SK-N-SH (cell line): ENCODE data around the gene SF3A1. TPM values are rescaled to one million over a fixed set of nuclear protein-coding genes. Genes with fewer than 3 reads are reported as not detected.

Experiments
- CTCF ChIA-PET: fragments of 300-600, 350-600 bp; formaldehyde crosslinking; extraction: SDS; loops from one replicate; lab custom pipeline; 2021; lab: Yijun Ruan, JAX
- POLR2A ChIA-PET: fragments of 350-600 bp; sonication (Branson Sonifier 250); formaldehyde crosslinking; extraction: SDS; loops from one replicate; lab custom pipeline; 2020; ENCODE audit warnings: antibody characterized with exemption, inconsistent platforms; lab: Yijun Ruan, JAX
- DNase-seq: peaks from one replicate; pipeline ENCODE4 v3.0.0; 2012
- H2AFZ ChIP-seq: fragments of 200-600 bp; sonication (generic); 2 replicates; pipeline ENCODE4 v1.8.1; 2016; ENCODE audit warnings: antibody characterized with exemption, mild to moderate bottlenecking, low read depth
- H3F3A ChIP-seq: fragments of 200-600 bp; sonication (generic); replicated peaks from 2 replicates; pipeline ENCODE3; 2016; ENCODE audit warnings: antibody characterized with exemption, mild to moderate bottlenecking; ENCODE audit not compliant: insufficient read depth
- H3K27ac ChIP-seq, 2 experiments: fragments of 200-500 bp in 1 of 2; fragments of 200-600 bp in 1 of 2; sonication (Bioruptor generic) in 1 of 2; sonication (generic), shearing (Covaris generic) in 1 of 2; 2 replicates each; pipeline versions ENCODE4 v1.5.1 to v1.6.1; 2014 to 2016; ENCODE audit warnings: low read depth in 2 of 2, inconsistent platforms in 1 of 2, low read length in 1 of 2, mild to moderate bottlenecking in 1 of 2, mixed read lengths in 1 of 2
- H3K27me3 ChIP-seq: fragments of 200-600 bp; sonication (generic), shearing (Covaris generic); 2 replicates; pipeline ENCODE4 v1.6.1; 2016; ENCODE audit warnings: mixed run types; ENCODE audit not compliant: insufficient read depth
- H3K36me3 ChIP-seq, 2 experiments: fragments of 200-500 bp in 1 of 2; fragments of 200-600 bp in 1 of 2; sonication (Bioruptor generic) in 1 of 2; sonication (generic) in 1 of 2; replicated peaks in 1 of 2; 2 replicates each; pipeline versions ENCODE3 to v1.5.1; 2014 to 2016; ENCODE audit warnings: low read length in 1 of 2, mild to moderate bottlenecking in 1 of 2; ENCODE audit not compliant: insufficient read depth in 2 of 2, control insufficient read depth in 1 of 2
- H3K4me1 ChIP-seq, 2 experiments: fragments of 200-500 bp in 1 of 2; fragments of 200-600 bp in 1 of 2; sonication (Bioruptor generic) in 1 of 2; sonication (generic), shearing (Covaris generic) in 1 of 2; 2 replicates each; pipeline versions ENCODE4 v1.5.1 to v1.6.1; 2014 to 2016; ENCODE audit warnings: low read depth in 1 of 2, low read length in 1 of 2, mixed run types in 1 of 2; ENCODE audit not compliant: insufficient read depth in 2 of 2, control insufficient read depth in 1 of 2
- H3K4me2 ChIP-seq: fragments of 200-600 bp; sonication (generic), shearing (Covaris generic); 2 replicates; pipeline ENCODE4 v1.6.1; 2017; ENCODE audit warnings: mixed run types
- H3K4me3 ChIP-seq, 2 experiments: fragments of 200-500 bp in 1 of 2; fragments of 200-600 bp in 1 of 2; sonication (Bioruptor generic) in 1 of 2; sonication (generic), shearing (Covaris generic) in 1 of 2; 2 replicates each; pipeline versions ENCODE4 v1.5.1 to v1.8.1; 2014 to 2016; ENCODE audit warnings: low read depth in 2 of 2, inconsistent platforms in 1 of 2, low read length in 1 of 2, mild to moderate bottlenecking in 1 of 2, mixed read lengths in 1 of 2, moderate library complexity in 1 of 2
- H3K79me2 ChIP-seq: fragments of 200-600 bp; sonication (generic); 2 replicates; pipeline ENCODE4 v1.8.1; 2017; ENCODE audit warnings: mild to moderate bottlenecking; ENCODE audit not compliant: insufficient read depth
- H3K9ac ChIP-seq: fragments of 200-600 bp; sonication (generic); 2 replicates; pipeline ENCODE4 v1.6.1; 2017; ENCODE audit warnings: mixed run types
- H3K9me2 ChIP-seq: fragments of 200-600 bp; sonication (generic); 2 replicates; pipeline ENCODE4 v1.6.1; 2017; ENCODE audit warnings: mixed run types
- H3K9me3 ChIP-seq: fragments of 200-600 bp; sonication (generic); 2 replicates; pipeline ENCODE4 v1.6.1; 2017; ENCODE audit warnings: mixed run types, mild to moderate bottlenecking, moderate library complexity
- H4K20me1 ChIP-seq: fragments of 200-600 bp; sonication (generic); 2 replicates; pipeline ENCODE4 v1.6.1; 2017; ENCODE audit warnings: mild to moderate bottlenecking, mixed run types; ENCODE audit not compliant: insufficient read depth
- EZH2phosphoT487 ChIP-seq: fragments of 200-600 bp; sonication (generic); IDR thresholded peaks from 2 replicates; pipeline ENCODE4 v1.6.1; 2017; ENCODE audit warnings: low read depth, mixed run types, mild to moderate bottlenecking, antibody characterized with exemption, moderate library complexity, borderline replicate concordance
- FOXJ3 ChIP-seq: sonication (generic); formaldehyde crosslinking; IDR thresholded peaks from 2 replicates; pipeline ENCODE4 v1.5.1; 2020; ENCODE audit warnings: mild to moderate bottlenecking, missing genetic modification reagents
- GABPA ChIP-seq: IDR thresholded peaks from 2 replicates; pipeline ENCODE4 v1.4.0; 2012; ENCODE audit warnings: low read depth, mild to moderate bottlenecking
- GATA2 ChIP-seq: sonication (generic); formaldehyde crosslinking; IDR thresholded peaks from 2 replicates; pipeline ENCODE4 v1.5.0; 2020; ENCODE audit warnings: mild to moderate bottlenecking, missing genetic modification reagents
- JUND ChIP-seq: IDR thresholded peaks from 2 replicates; pipeline ENCODE4 v1.4.0; 2012
- MXI1 ChIP-seq: IDR thresholded peaks from 2 replicates; pipeline ENCODE4 v1.6.1; 2012; ENCODE audit warnings: mild to moderate bottlenecking, low read depth, low read length, improper control_type of control experiment
- POLR2AphosphoS5 ChIP-seq: IDR thresholded peaks from 2 replicates; pipeline ENCODE4 v1.6.1; 2012; ENCODE audit warnings: low read depth, low read length
- RCOR1 ChIP-seq: fragments of 150-350 bp; IDR thresholded peaks from 2 replicates; pipeline ENCODE4 v1.6.1; 2017; ENCODE audit warnings: antibody characterized with exemption, low read length
- REST ChIP-seq: IDR thresholded peaks from 2 replicates; pipeline ENCODE4 v1.6.1; 2012; ENCODE audit warnings: mild to moderate bottlenecking, low read depth, low read length, moderate library complexity
- TEAD4 ChIP-seq: IDR thresholded peaks from 2 replicates; pipeline ENCODE4 v1.4.0; 2012; ENCODE audit warnings: mild to moderate bottlenecking, borderline replicate concordance; ENCODE audit not compliant: insufficient read depth
- USF2 ChIP-seq: fragments of 150-350 bp; IDR thresholded peaks from 2 replicates; pipeline ENCODE4 v1.6.1; 2017; ENCODE audit warnings: antibody characterized with exemption, low read length, low read depth, borderline replicate concordance
- WGBS: methylation state at CpG from one replicate; pipeline ENCODE4 v1.1.6; 2017; ENCODE audit warnings: low lambda C conversion rate; 5-methylcytosine and 5-hydroxymethylcytosine counted together
- polyA plus RNA-seq, 3 experiments: library from polyadenylated mRNA; depleted of rRNA; stranded (reverse); fragments of >200 nt; gene quantifications; 2 replicates each; pipeline ENCODE4 v1.2.3, GENCODE V29; 2012

Gene SF3A1
- polyA plus RNA-seq, 1 of the 3 experiments (the other 2 are of a cell fraction): 75.2 TPM

DNA sequence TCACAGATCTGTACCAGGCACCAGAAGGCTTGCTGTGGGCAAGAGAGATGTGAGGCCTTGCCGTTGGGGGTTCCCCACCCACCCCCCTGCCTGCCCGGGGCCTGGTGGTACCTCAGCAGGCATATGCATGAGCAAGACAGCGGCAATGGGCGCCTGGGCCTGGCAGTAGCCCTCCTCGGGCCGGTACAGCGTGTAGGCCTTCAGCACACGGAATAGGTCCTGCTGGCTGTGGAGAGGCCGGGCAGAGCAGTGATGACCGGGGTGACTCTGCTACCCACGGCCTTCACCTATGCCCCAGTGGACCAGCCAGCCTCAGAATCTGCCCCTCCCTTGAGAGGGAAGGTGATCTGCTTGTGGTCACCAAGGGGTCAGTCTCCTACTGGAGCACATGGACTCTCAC is 61.9 kb downstream of the SF3A1 start (continued):
- no peak for TF ChIP-seq REST

- Histone ChIP-seq H3K27ac (no peak overlapping the region), H3F3A (peaks cover 8% of the 10 kb centered on the region), H3K4me2 (no peak overlapping the region), H3K9me3 (no peaks in the 10 kb centered on the region), H3K4me3 (no peak overlapping the region), H3K4me1 (peaks cover 16 to 19% of the 10 kb centered on the region in 2 experiments; a peak in 2 of 4 replicates), H3K9me2 (no peaks in the 10 kb centered on the region), H3K79me2 (no peaks in the 10 kb centered on the region), H3K9ac (no peak overlapping the region), H3K27me3 (no peaks in the 10 kb centered on the region), H3K36me3 (peaks cover 0 to 53% of the 10 kb centered on the region in 2 experiments), H2AFZ (no peak overlapping the region), H4K20me1 (no peaks in the 10 kb centered on the region)
- WGBS: 89% methylated on average over 8 of the region's 9 CpGs
- DNase-seq: no peak
- POLR2A ChIA-PET: interaction anchor here (1.8 kb wide), 1 partner anchor 63 kb away, joined by 6 read pairs; the partner anchor contains the start of genes CCDC157 and SF3A1
- TF ChIP-seq GABPA (no peak), FOXJ3 (CRISPR knock-in tag) (no peak), GATA2 (CRISPR knock-in tag) (no peak), POLR2AphosphoS5 (no peak), RCOR1 (no peak), TEAD4 (no peak), JUND (no peak), MXI1 (no peak), USF2 (no peak), EZH2phosphoT487 (no peak)
- CTCF ChIA-PET: interaction anchor here (12.9 kb wide), 1 partner anchor 97 kb away, joined by 228 read pairs; the partner anchor contains the start of genes RNF215 and SEC14L2
Measured at GRCh38 chr22:30294066-30294465, 62.6 kb downstream of the SF3A1 start.
